ENCODE data around the gene SLC25A22. TPM values are rescaled to one million over a fixed set of nuclear protein-coding genes. Genes with fewer than 3 reads are reported as not detected.

SLC25A22 gene
- total RNA-seq, 1 donor from 2014 or later = 3.9 TPM

- Histone ChIP-seq H3K4me3 (no peak overlapping the region), H3K36me3 (peaks cover 10% of the 10 kb centered on the region), H3K4me1 (peaks cover 38% of the 10 kb centered on the region), H3K27ac (replicated peaks) (no peak overlapping the region), H3K9me3 (replicated peaks) (no peaks in the 10 kb centered on the region), H3K27me3 (ENCODE audit: low read depth) (peaks cover 36% of the 10 kb centered on the region)
- DNase-seq = no peak
- intact Hi-C loops (cut with micrococcal nuclease) = no loop called here
- TF ChIP-seq CTCF (IDR thresholded peaks at IDR 0.05; ENCODE audit: borderline replicate concordance) = no peak
Measured at GRCh38 chr11:792535-792821, 5.6 kb downstream of the SLC25A22 start.

GRCh38 chr11:791658-792534, 6.2 kb downstream of the SLC25A22 start:
- intact Hi-C loops (cut with micrococcal nuclease) = no loop called here
- Histone ChIP-seq H3K4me1 (peaks cover 32% of the 10 kb centered on the region), H3K9me3 (replicated peaks) (no peaks in the 10 kb centered on the region), H3K27ac (replicated peaks) (no peak overlapping the region), H3K27me3 (ENCODE audit: low read depth) (peaks cover 36% of the 10 kb centered on the region), H3K4me3 (no peak overlapping the region), H3K36me3 (peaks cover 10% of the 10 kb centered on the region)
- no peak for TF ChIP-seq CTCF (IDR thresholded peaks at IDR 0.05; ENCODE audit: borderline replicate concordance)
- no peak for DNase-seq

- Histone ChIP-seq H3K4me3 (no peak overlapping the region), H3K36me3 (peaks cover 10% of the 10 kb centered on the region), H3K27ac (replicated peaks) (no peak overlapping the region), H3K4me1 (peaks cover 23% of the 10 kb centered on the region), H3K9me3 (replicated peaks) (no peaks in the 10 kb centered on the region), H3K27me3 (ENCODE audit: low read depth) (peaks cover 36% of the 10 kb centered on the region)
- intact Hi-C loops (cut with micrococcal nuclease) = no loop called here
- TF ChIP-seq CTCF (IDR thresholded peaks at IDR 0.05; ENCODE audit: borderline replicate concordance) = no peak
- no peak for DNase-seq
Measured at GRCh38 chr11:790721-791564, 7.1 kb downstream of the SLC25A22 start.

- Histone ChIP-seq H3K27ac (replicated peaks) (no peak within 1 kb of the TSS), H3K27me3 (ENCODE audit: low read depth) (peaks cover 36% of the 10 kb centered on the region), H3K4me3 (peak within 1 kb of the TSS; percentile 34), H3K36me3 (peaks cover 10% of the 10 kb centered on the region), H3K4me1 (peaks cover 13% of the 10 kb centered on the region), H3K9me3 (replicated peaks) (no peaks in the 10 kb centered on the region)
- intact Hi-C loops (cut with micrococcal nuclease) = no loop called here
- no peak for TF ChIP-seq CTCF (IDR thresholded peaks at IDR 0.05; ENCODE audit: borderline replicate concordance)
- DNase-seq = no peak
Measured at GRCh38 chr11:789943-790342, 8.1 kb downstream of the SLC25A22 start, which contains the start of gene CEND1. TSS of gene CEND1 (minus strand) at chr11:790090. CDS start at chr11:788576, 1,514 bp downstream.

- no peaks in the 10 kb centered on the region for H3K9me3 ChIP-seq (replicated peaks)
- H3K27me3 ChIP-seq (ENCODE audit: low read depth) = peaks cover 36% of the 10 kb centered on the region
- no peak for TF ChIP-seq CTCF (IDR thresholded peaks at IDR 0.05; ENCODE audit: borderline replicate concordance)
- H3K27ac ChIP-seq (replicated peaks) = no peak overlapping the region
- peaks cover 7% of the 10 kb centered on the region for H3K4me1 ChIP-seq
- peaks cover 10% of the 10 kb centered on the region for H3K36me3 ChIP-seq
- no peak for DNase-seq
- intact Hi-C loops (cut with micrococcal nuclease) = no loop called here
- peak overlapping the region; percentile 34 for H3K4me3 ChIP-seq
Measured at GRCh38 chr11:788953-789940, 8.8 kb downstream of the SLC25A22 start.

Data from left ventricle myocardium inferior (tissue), 1 donor.